ENCODE data around the gene PIAS1.
"Not testable (repeated sequence)": the region's sequence is repeated elsewhere in the genome, so short reads cannot be mapped to it uniquely, and the experiment has no call there.

Gene PIAS1

GRCh38 chr15:68056097-68056865, 2.2 kb downstream of the PIAS1 start:
- no peak for DNase-seq (ENCODE audit: low read depth)
- TF ChIP-seq, protein P1, sequence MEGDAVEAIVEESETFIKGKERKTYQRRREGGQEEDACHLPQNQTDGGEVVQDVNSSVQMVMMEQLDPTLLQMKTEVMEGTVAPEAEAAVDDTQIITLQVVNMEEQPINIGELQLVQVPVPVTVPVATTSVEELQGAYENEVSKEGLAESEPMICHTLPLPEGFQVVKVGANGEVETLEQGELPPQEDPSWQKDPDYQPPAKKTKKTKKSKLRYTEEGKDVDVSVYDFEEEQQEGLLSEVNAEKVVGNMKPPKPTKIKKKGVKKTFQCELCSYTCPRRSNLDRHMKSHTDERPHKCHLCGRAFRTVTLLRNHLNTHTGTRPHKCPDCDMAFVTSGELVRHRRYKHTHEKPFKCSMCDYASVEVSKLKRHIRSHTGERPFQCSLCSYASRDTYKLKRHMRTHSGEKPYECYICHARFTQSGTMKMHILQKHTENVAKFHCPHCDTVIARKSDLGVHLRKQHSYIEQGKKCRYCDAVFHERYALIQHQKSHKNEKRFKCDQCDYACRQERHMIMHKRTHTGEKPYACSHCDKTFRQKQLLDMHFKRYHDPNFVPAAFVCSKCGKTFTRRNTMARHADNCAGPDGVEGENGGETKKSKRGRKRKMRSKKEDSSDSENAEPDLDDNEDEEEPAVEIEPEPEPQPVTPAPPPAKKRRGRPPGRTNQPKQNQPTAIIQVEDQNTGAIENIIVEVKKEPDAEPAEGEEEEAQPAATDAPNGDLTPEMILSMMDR (IDR thresholded peaks at IDR 0.05; ENCODE audit: low read depth, low read length, missing control alignments): no peak
- peak overlapping the region; percentile 96 for H3K4me3 ChIP-seq (ENCODE audit: low read depth, low read length)

DNA sequence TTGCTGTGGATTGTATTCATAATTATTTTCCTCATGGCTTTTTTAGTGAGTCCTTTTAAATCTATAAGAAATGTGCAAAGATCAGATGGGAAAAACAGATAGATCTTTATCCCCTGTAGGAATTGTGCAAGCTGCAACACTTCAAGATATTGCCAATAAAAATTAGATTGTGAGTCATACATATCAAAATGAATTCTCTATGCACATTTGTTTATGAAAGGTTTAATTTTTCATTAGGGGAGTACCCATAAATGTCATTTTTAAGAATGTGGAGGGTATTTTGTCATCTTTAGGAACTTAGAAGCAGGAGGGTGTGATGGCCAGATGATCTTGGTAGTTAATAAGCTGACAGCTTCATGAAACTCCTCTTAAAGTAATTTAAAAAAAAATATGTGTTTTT, 2.9 kb downstream of the PIAS1 start:
- TF ChIP-seq, protein P1 (IDR thresholded peaks at IDR 0.05; ENCODE audit: low read depth, low read length, missing control alignments): no peak
- DNase-seq (ENCODE audit: low read depth): no peak
- H3K4me3 ChIP-seq (ENCODE audit: low read depth, low read length): no peak overlapping the region

DNA sequence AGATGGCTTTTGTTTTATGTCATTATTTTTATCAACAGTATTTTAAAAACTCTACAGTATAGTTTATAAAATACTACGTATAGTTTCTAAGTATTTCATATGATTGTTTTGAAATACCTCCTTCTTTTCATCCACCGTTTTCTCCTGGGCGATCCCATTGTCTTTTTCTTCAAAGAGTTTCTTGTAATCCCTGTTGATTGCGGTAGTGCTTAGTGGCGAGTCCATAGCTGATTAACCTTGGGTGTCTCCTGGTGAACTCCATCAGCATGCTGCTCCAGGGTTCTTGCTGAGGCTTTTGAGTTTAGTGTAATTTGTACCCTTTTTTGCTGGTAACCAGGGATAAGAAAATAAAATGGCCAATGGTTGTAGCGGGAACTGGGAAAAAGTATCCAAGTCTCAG, 3.6 kb downstream of the PIAS1 start:
- H3K4me3 ChIP-seq (ENCODE audit: low read depth, low read length): no peak overlapping the region
- TF ChIP-seq, protein P1 (IDR thresholded peaks at IDR 0.05; ENCODE audit: low read depth, low read length, missing control alignments): no peak

DNA sequence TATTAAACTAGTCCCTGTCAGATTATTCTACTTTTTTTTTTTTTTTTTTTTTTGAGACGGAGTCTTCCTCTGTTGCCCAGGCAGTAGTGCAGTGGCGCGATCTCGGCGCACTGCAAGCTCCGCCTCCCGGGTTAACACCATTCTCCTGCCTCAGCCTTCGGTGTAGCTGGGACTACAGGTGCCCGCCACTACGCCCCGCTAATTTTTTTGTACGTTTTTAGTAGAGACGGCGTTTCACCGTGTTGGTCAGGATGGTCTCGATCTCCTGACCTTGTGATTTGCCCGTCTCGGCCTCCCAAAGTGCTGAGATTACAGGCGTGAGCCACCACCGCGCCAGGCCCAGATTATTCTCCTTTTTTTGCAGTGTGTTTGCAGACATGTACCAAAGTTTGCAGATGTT, 4.9 kb downstream of the PIAS1 start:
- not testable (repeated sequence) for H3K4me3 ChIP-seq (ENCODE audit: low read depth, low read length); DNase-seq (ENCODE audit: low read depth)

More for the DNA sequence above, 3.6 kb downstream of the PIAS1 start:
- DNase-seq (ENCODE audit: low read depth): no peak

DNA sequence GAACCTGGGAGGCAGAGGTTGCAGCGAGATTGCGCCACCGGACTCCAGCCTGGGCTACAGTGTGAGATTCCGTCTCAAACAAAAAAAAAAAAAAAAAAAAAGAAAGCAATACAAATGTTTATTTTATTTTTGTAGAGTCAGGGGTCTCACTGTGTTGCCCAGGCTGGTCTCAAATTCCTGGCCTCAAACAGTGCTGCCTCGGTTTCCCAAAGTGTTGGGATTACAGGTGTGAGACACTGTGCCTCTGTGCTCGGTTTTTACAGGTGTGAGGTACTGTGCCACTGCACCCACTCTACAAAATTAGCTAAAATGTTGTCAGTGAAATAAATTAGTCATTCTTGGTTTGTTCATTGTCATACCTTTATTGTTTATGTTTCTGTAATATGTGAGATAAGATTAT, 5.5 kb downstream of the PIAS1 start:
- no peak overlapping the region for H3K4me3 ChIP-seq (ENCODE audit: low read depth, low read length)
- TF ChIP-seq, protein P1 (IDR thresholded peaks at IDR 0.05; ENCODE audit: low read depth, low read length, missing control alignments): no peak
- no peak for DNase-seq (ENCODE audit: low read depth)

DNA sequence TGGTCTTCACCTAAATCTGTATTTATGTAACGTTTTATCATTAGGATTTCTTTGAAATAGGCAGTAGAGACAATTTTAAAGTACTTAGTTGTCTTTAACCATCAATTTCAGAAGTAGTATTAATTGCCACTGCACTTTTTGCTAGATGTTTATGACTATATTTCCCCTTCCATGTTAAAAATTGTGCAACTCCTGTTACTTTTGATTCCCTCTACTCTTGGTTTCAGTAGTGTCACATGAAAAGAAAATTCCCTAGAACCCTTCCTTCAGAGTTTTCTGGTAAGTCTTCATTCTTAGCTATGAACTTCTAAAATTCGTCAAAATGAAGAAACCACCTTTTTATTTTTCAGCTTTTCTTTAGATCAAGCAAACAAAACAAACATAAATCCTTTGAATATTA, 7.1 kb downstream of the PIAS1 start:
- TF ChIP-seq, protein P1 (IDR thresholded peaks at IDR 0.05; ENCODE audit: low read depth, low read length, missing control alignments): no peak
- no peak overlapping the region for H3K4me3 ChIP-seq (ENCODE audit: low read depth, low read length)
- no peak for DNase-seq (ENCODE audit: low read depth)

DNA sequence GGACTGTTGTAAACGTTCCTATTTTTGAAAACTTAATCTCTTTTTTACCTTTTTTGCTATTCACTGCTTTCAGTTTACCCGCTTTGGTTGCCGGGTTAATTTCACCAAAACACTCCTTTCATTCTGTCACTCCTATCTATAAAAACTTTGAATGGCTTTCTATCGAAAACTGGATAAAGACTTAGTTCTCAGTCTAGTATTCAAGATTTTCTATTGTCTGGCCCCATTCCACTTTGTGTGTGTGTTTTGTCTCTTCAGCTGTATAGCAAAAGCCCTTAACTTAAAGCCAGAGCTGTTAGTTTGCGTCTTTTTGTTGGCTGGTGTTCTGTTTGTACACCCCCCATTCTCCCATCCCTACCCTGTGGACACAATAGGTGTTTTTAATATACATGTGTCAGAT, 7.5 kb downstream of the PIAS1 start:
- DNase-seq (ENCODE audit: low read depth): no peak
- TF ChIP-seq, protein P1 (IDR thresholded peaks at IDR 0.05; ENCODE audit: low read depth, low read length, missing control alignments): no peak
- H3K4me3 ChIP-seq (ENCODE audit: low read depth, low read length): no peak overlapping the region
